ENCODE results near the gene SLC39A11. TPM values are rescaled to one million over a fixed set of nuclear protein-coding genes. Genes with fewer than 3 reads are reported as not detected.

Gene SLC39A11
- total RNA-seq, 1 donor from 2014 or later = 21.5 TPM

- Mint-ChIP-seq H3K9me3 (ENCODE audit: unreplicated experiment) (peaks cover 5% of the 10 kb centered on the region), H3K4me1 (ENCODE audit: low read depth, unreplicated experiment) (peaks cover 28% of the 10 kb centered on the region), H3K36me3 (ENCODE audit: low read depth, unreplicated experiment) (peaks cover 4% of the 10 kb centered on the region), H3K4me3 (ENCODE audit: unreplicated experiment) (no peak overlapping the region), H3K27me3 (ENCODE audit: low read depth, unreplicated experiment) (no peaks in the 10 kb centered on the region), H3K27ac (ENCODE audit: unreplicated experiment) (peak overlapping the region; percentile 98)
- Histone ChIP-seq H3K4me2 (ENCODE audit: low read length) (peak overlapping the region; percentile 61), H3K9ac (ENCODE audit: low read length) (peak overlapping the region; percentile 68), H4K20me1 (ENCODE audit: insufficient read depth, low read length) (no peaks in the 10 kb centered on the region), H3K27ac (ENCODE audit: low read depth, low read length) (peak overlapping the region; percentile 81), H3K4me1 (ENCODE audit: insufficient read depth, low read length) (peaks cover 22% of the 10 kb centered on the region), H3K79me2 (ENCODE audit: insufficient read depth, low read length) (no peaks in the 10 kb centered on the region), H3K4me3 (ENCODE audit: insufficient read depth, low read depth, low read length) (no peak overlapping the region), H2AFZ (ENCODE audit: low read depth, low read length) (peak overlapping the region; percentile 20), H3K27me3 (ENCODE audit: insufficient read depth, low read length) (no peaks in the 10 kb centered on the region), H3K36me3 (ENCODE audit: insufficient read depth, low read length) (no peaks in the 10 kb centered on the region), H3K9me3 (ENCODE audit: insufficient read depth, low read depth, low read length) (no peaks in the 10 kb centered on the region)
- TF ChIP-seq EZH2 (IDR thresholded peaks at IDR 0.05; ENCODE audit: insufficient read depth, low read length) (no peak), CTCF (IDR thresholded peaks at IDR 0.05; ENCODE audit: insufficient read depth, low read depth, low read length) (no peak)
- DNase-seq (ENCODE audit: low read depth) (peak; percentile 89), FAIRE-seq (no peak)
Observed at GRCh38 chr17:72976971-72977770, 115.3 kb downstream of the SLC39A11 start.

DNA sequence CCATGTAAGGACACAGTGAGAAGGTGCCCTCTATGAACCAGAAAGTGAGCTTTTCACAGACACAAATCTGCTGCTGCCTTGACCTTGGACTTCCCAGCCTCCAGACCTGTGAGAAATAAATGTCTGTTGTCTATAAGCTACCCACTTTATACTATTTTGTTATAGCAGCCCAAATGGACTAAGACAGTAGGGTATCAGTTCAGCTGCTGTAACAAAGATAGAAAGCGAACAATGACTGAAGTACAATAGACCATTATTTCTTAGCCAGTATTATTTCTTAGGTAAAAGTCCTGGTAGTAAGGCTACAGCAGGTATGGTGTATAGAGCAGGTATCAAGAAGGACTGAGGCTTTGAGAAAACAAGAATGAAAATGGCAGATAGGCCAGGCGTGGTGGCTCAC, 117.0 kb downstream of the SLC39A11 start:
- H3K27ac Mint-ChIP-seq (ENCODE audit: unreplicated experiment) = no peak overlapping the region

More for the DNA sequence above, 117.0 kb downstream of the SLC39A11 start:
- Histone ChIP-seq H3K9me3 (ENCODE audit: insufficient read depth, low read depth, low read length) (no peaks in the 10 kb centered on the region), H2AFZ (ENCODE audit: low read depth, low read length) (no peak overlapping the region), H3K4me3 (ENCODE audit: insufficient read depth, low read depth, low read length) (no peak overlapping the region), H3K4me1 (ENCODE audit: insufficient read depth, low read length) (peaks cover 22% of the 10 kb centered on the region), H3K9ac (ENCODE audit: low read length) (no peak overlapping the region), H4K20me1 (ENCODE audit: insufficient read depth, low read length) (no peaks in the 10 kb centered on the region), H3K4me2 (ENCODE audit: low read length) (no peak overlapping the region), H3K27ac (ENCODE audit: low read depth, low read length) (no peak overlapping the region), H3K27me3 (ENCODE audit: insufficient read depth, low read length) (no peaks in the 10 kb centered on the region), H3K79me2 (ENCODE audit: insufficient read depth, low read length) (no peaks in the 10 kb centered on the region), H3K36me3 (ENCODE audit: insufficient read depth, low read length) (no peaks in the 10 kb centered on the region)
- FAIRE-seq = no peak
- H3K27me3 Mint-ChIP-seq (ENCODE audit: low read depth, unreplicated experiment) = no peaks in the 10 kb centered on the region
- H3K4me3 Mint-ChIP-seq (ENCODE audit: unreplicated experiment) = no peak overlapping the region
- peaks cover 4% of the 10 kb centered on the region for H3K36me3 Mint-ChIP-seq (ENCODE audit: low read depth, unreplicated experiment)
- H3K9me3 Mint-ChIP-seq (ENCODE audit: unreplicated experiment) = peaks cover 5% of the 10 kb centered on the region
- no peak for TF ChIP-seq EZH2 (IDR thresholded peaks at IDR 0.05; ENCODE audit: insufficient read depth, low read length)
- TF ChIP-seq CTCF (IDR thresholded peaks at IDR 0.05; ENCODE audit: insufficient read depth, low read depth, low read length) = no peak
- H3K4me1 Mint-ChIP-seq (ENCODE audit: low read depth, unreplicated experiment) = peaks cover 35% of the 10 kb centered on the region
- DNase-seq (ENCODE audit: low read depth) = no peak

Data from astrocyte (in vitro differentiated cells and primary cell).